H54 (cell line): Measurements from ENCODE around the gene NFIA.
A peak's percentile ranks its signal among the peaks of the same experiment; 100 is the strongest.

Experiments used
- DNase-seq: peaks from one replicate; pipeline ENCODE4 v3.0.0; 2011; ENCODE audit warnings: low spot score, mixed read lengths; ENCODE audit not compliant: insufficient read length
- FAIRE-seq: peaks from 3 replicates; lab custom pipeline; 2011; peaks lifted over from hg19 to GRCh38; lab: Jason Lieb, UNC
- POLR2A ChIP-seq: IDR thresholded peaks from 2 replicates; pipeline ENCODE4 v1.6.1; 2011; ENCODE audit warnings: low read depth, mild to moderate bottlenecking, low read length

Gene NFIA

DNA sequence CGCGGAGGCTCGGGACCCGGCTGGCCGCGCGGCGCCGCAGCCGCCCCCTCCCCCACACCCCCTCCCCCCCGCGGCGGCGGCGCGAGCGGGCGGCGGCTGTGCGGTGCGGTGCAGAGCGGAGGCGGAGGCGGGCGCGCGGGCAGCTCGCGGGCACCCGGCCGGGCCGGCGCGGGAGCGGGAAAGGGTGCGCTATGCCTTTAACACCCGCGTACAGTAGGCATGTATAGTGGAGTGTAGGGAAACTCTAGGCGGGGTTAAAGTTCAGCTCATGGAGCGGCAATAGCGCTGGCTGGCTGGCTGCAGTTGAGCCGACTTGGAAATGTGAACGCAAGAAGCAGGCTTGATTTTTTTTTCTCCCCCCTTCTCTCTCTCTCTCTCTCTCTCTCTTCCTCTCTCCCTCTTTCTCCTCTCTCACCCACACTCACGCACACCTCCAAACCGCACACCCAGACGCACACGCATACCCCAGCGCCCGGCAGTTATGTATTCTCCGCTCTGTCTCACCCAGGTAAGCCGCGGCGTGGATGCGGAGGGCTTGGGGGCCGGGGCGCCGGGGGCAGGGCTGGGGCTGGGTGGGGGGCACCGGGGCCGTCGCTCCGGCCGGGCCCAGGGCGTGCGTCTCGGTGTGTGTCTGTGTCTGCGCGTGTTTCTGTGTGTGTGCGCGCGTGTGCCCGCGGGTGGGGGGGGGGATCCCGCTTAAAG, at the start of gene NFIA:
NFIA (plus strand) TSS at position 251 of the 702 bp plus-strand sequence.
- DNase-seq (peak; percentile 62), FAIRE-seq (peak; percentile 33)
- no peak for TF ChIP-seq POLR2A

DNA sequence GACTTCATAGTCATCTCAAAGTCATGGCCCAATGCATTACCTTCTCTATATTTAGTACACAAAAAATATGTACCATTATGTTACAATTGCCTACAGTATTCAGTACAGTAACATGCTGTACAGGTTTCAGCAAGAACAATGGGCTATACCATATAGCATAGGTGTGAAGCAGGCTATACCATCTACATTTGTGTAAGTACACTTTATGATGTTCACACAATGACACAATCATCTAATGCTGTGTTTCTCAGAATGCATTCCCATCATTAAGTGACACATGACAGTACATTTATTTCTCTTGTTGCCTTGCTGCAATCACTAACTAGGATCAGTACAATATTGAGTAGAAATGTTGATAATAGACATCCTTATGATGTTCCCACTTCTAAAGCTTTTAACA, 46.5 kb upstream of the NFIA start:
- DNase-seq (no peak), FAIRE-seq (no peak)
- TF ChIP-seq POLR2A = no peak

DNA sequence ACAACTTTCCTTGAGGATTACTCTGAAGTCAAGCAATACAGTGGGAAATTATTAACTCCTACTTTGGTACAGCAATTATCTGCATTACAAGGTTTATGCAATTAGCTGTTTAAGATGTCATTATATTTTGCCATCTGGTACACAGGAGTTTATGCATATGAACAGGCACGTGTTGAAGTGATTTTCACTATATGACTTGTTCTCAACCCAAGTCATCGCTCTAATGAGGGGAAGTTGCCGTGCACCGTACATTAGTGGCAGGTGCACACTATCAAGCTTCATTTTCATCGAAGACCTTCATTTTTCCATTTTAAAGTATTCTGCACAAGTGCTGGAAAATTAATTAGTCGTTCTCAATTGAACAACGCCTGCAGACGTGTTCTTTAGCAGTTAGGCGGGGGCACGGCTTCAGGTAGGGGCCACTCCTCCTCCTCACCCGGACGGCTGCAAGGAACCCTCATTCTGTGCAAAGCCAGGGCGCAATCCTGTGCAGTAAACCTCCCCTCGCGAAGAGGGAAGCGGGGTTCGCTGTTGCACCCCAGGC, 39.8 kb upstream of the NFIA start:
- TF ChIP-seq POLR2A = no peak
- no peak for FAIRE-seq
- DNase-seq = no peak

DNA sequence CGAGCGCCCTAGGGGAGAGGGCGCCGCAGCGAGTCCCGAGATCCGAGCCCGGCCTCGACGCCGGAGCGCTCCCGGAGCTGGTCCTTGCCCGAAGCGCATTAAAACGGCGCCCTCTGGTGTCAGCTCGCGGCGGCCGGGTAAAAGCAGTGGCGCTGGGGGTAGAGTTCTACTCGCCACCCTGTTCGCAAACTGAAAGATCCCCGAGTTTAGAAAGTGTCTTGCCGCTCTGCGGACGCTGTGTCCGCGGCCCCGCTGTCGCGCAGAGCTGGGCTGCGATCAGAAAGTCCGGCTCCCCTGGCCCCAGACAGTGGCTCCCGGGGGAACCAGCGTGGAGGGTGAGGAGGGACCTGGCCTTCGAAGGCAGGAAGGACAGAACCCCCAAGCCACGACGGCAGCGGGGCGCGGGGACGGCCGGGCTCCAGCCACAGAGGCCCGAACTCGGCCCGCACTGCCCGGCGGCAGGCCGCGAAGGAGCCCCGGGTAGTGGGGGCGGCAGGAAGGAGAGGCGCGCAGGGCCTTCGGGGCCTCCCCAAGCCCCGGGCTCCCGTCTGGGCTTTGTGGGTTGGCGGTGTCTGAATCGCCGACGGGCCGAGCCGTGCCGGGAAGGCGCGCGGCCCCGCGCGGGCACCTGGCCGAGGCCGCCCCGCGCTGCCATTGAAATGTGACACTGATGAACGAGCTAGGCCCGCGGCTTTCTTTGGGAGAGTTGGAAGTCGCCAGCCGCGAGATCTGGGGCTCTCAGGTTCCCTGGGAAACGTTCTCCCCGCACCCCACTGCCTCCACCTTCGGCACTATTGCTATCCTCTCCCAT, 39.1 kb upstream of the NFIA start:
- FAIRE-seq = no peak
- no peak for TF ChIP-seq POLR2A

DNA sequence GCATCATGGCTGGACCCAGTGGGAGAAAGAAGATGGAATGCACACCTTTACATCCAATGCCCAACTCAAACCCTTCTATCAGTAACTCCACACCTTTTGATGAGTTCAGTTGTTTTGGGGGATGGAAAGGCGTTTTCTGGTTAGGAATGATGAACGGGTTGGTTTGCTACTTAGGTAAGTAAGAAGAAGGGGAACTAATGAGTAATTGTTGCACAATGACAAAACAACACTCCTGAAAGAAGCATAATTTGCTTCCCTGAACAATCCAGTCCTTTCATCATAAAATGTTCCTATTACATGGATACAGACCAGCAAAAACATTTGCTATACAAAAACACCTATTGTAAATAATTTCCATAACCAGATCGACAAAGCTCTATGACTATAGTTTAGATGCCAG, 35.9 kb upstream of the NFIA start:
- no peak for DNase-seq
- no peak for FAIRE-seq
- no peak for TF ChIP-seq POLR2A

More for the DNA sequence above, 39.1 kb upstream of the NFIA start:
- DNase-seq = peak; percentile 79

DNA sequence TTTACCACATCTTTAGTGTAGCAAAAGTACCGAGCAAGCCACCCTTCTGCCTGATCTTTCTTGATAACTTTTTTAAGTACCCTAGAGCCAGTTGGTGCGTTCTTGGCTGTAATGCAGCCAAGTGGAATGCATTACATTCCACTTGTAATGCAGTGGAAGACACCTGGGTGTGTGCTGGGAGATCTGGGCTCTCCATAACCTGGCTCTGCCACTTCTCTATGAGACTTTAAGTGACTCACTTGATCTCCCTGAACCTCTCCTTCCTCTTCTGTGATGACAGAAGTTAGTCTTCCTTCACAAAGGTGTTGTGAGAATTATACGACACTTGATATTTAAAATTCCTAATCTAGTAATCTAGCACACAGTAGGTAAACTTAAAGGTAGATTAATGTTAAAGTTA, 35.3 kb upstream of the NFIA start:
- DNase-seq (no peak), FAIRE-seq (no peak)
- TF ChIP-seq POLR2A = no peak

DNA sequence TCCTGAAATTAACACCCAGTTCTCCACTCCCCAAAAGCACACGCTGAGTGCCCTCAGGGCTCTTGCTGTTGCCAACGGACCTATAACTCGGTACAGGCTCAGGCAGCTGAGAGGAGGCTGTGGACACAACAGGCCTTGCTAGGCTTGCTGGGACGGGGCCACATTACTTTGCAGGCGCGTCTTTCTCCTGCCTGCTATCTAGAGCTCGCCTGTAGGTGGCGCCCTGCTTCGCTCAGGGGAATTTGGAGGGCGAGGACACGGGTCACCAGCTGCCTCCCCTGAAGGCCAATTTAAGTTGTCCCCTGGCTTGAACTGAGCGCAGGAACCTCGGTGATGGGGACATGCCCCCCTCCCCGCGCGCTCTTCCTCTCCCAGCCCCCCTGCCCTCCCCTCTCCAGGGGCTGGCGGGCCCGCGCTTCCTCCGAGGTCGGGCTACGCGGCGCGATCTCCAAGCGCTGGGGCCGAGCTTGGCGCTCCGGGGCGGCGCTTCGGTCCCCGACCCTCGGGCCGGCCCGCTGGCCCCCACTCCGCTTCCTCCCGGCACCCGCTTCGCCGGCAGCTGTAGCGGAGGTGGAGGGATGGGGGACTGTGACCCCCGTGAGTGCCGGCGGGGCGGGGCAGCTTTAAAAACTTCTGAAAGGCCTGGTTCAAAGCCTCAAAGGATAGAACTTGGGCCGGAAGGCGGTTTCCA, 32.4 kb upstream of the NFIA start:
- no peak for TF ChIP-seq POLR2A
- DNase-seq (peak; percentile 88), FAIRE-seq (peak; percentile 87)

DNA sequence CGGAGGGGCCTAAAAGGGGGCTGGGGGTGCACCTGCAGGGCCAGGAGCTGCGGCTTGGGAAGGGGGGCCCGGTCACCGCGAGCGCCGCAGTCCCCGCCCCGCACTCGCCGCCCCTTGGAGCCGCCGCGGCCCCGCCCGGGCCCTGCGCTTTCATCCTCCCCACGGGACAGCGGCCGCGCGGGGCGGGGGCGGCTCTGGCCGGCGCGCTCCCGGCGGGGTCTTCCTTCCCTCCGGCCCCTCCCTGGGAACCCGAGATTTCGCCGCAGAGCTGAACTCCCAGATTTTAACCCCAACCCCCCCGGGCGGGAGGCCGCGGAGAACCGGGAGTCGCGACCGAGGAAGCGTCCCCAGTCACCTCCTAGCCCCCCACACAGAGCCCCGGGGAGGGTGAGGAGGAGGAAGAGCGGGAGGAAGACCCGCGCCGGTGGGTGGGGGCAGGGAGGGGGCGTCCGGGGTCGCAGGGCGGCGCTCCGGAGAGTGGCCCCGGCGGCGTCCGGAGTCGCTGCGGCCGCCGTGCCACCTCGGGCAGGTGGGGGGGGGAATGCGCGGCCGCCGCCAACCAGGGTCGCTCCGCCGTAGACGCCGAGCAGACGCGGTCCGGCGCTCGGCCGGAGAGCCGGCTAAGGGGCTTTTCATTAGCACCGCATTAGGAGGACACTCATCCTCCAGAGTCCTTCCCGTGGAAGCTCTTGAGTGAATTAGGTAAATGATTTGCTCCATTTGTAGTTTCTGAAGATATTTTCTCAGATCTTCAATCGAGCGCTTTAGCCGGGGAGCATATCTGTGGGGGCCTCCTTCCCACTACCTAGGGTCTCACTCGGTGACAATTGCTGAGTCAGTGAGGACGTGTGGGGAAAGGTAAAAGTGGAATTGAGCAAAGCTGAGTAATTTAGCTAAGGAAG, 31.6 kb upstream of the NFIA start:
- DNase-seq = no peak
- FAIRE-seq = no peak
- no peak for TF ChIP-seq POLR2A

DNA sequence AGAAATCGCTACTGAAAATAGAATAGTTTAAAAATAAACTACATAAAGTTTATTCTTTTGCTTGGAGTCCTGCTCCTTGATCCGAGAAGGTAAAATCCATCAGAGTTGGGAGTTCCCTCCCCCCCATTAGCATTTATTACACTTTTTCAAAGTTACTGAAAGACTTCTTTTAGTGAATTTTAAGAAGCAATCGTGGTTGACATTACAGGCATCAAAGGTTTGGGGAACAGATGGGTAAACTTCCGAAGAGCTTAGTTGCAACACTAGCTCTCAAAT, 31.0 kb upstream of the NFIA start:
- DNase-seq (no peak), FAIRE-seq (no peak)
- TF ChIP-seq POLR2A = no peak

DNA sequence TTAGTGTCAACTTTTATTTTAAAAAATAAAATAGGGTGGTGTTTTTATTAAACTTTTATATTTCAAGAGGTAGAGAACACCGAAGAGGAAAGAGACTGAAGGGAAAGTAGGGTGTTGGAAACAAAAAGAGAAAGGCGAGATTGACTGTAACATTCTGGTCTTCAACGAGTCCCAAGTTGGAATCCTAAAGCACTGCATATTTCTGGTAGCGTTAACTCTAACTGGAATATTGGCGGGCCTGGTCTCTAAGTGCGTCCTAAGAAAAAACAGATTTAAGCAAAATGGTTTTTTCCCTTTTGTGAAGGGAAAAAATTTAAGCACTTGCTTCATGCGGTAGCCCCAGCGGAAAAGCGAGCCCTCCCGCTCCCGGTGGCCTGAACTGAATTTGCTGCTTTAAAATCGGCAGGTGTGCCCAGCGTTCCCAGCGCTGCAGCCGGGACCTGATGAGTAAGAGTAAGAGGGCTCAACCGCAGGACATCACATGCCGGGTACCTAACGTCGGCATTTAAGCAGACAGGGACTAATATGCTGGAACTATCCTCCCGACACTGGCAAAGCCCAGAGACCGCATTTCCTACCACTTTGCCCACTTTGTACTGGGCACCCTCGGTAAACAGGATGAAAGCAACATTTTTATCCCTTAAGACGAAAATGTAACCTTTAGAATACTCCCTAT, 30.5 kb upstream of the NFIA start:
- no peak for TF ChIP-seq POLR2A
- DNase-seq (no peak), FAIRE-seq (no peak)

DNA sequence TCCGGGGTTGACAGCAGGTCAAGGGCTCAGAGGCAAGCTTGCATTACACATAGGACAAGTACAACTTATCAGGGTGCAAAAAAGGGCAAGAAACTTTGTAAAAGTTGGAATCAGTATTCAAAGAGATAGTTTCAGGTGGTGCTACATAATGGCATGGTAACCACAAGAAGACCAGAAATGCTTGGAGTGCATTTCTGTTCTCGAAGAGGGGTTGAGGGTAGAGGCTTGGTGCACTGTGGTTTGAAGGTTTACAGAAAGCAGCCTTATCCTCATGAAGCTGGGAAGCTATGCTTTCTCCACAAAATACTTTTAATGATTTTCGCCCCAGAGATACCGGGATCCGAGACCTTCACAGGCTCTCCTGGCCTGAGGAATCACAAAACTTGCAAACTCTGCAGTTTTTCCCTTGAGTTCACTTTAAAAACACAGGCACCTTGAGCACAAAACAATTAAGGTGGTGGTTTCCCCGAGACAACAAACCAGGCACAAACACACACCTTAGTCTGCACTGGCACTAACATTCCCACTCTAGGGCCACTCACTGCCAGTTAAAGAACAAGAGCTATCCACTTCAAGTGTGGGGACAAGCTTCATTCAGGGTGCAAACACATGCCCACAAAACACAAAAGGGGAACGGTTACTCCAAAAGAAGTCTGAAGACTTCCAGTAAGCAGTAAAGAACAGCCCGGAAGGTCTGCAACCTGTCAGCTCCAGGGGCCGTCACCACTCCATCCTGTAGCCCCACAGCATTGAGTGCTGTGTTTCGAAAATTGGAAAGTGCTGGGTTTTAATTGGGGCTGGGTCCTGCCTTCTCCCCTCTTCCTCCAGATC, 29.8 kb upstream of the NFIA start:
- DNase-seq (no peak), FAIRE-seq (no peak)
- TF ChIP-seq POLR2A = no peak

DNA sequence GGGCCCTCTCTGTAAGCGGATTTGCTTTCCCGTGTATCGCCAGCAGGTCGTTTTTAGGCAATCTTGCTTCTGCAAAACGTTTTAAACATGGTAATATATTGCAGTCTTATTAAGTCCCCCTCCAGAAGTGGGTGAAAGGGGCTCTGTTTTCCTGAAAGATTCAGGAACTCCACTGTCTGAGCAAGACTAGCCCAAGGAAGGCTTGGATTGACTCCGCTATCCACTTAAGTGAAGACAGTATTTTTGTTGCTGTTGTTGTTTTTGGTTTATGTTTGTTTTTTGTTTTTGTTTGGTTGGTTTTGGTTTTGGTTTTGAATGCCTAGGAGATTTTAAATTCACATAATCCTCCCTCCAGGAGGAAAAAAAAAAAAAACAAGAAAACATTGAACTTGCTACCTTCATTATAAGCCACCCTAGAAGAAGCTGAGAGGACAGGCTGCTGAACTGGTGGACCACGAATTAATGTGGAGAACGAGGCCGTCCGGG, 29.1 kb upstream of the NFIA start:
- TF ChIP-seq POLR2A = no peak
- DNase-seq (no peak), FAIRE-seq (no peak)
